Lower leg skin (tissue), 4 donors: Measurements from ENCODE around the gene TCEA2. TPM values are rescaled to one million over a fixed set of nuclear protein-coding genes. Genes with fewer than 3 reads are reported as not detected.

Experiments
- DNase-seq, 2 donors: peaks; one replicate each; pipeline ENCODE4 v3.0.0-alpha.2; 2019; ENCODE audit warnings: low spot score in 2 of 2
- H3K4me3 ChIP-seq: fragments of 200-600 bp; sonication (generic); 2 replicates; pipeline ENCODE4 v1.5.1; 2017; ENCODE audit warnings: mild to moderate bottlenecking, low read depth; ENCODE audit not compliant: poor library complexity, severe bottlenecking
- CTCF ChIP-seq, 3 donors: fragments of 450-650 bp; IDR thresholded peaks; one replicate each; pipeline ENCODE4 v1.5.1; 2016; ENCODE audit warnings: antibody characterized with exemption in 3 of 3, mild to moderate bottlenecking in 3 of 3, moderate library complexity in 2 of 3
- POLR2A ChIP-seq, 2 donors: fragments of 450-650 bp; IDR thresholded peaks; one replicate each; pipeline ENCODE4 v1.6.1; 2016 to 2017; ENCODE audit warnings: antibody characterized with exemption in 2 of 2, mild to moderate bottlenecking in 1 of 2, moderate library complexity in 1 of 2
- WGBS, 2 donors: methylation state at CpG; one replicate each; pipeline ENCODE4 v1.1.5; 2018; 5-methylcytosine and 5-hydroxymethylcytosine counted together
- intact Hi-C: fragments of 100-400 bp; cut with DNase I; formaldehyde crosslinking; loops from one replicate; pipeline ENCODE4 v1.15.0; 2023; ENCODE audit warnings: low total_unique reads
- total RNA-seq, 4 donors: library from RNA; depleted of rRNA; stranded (reverse); fragments of >200 nt; gene quantifications; one replicate each; pipeline ENCODE4 v1.1.0, GENCODE V29; 2016

TCEA2 gene
- total RNA-seq, 4 donors from 2014 or later: 16.5 to 52.3 (median 22.8) TPM

GRCh38 chr20:64091770-64092169 is 28.8 kb downstream of the TCEA2 start:
- WGBS, 2 donors: 25 to 30% methylated on average over 10 to 16 of the region's 16 CpGs
- intact Hi-C loops: no loop called here
- DNase-seq: no peak
- H3K4me3 ChIP-seq: no peak overlapping the region
- no peak for TF ChIP-seq POLR2A (IDR thresholded peaks at IDR 0.05)
- TF ChIP-seq CTCF (IDR thresholded peaks at IDR 0.05): no peak

- TF ChIP-seq CTCF (IDR thresholded peaks at IDR 0.05) (no peak), POLR2A (IDR thresholded peaks at IDR 0.05) (no peak)
- 33 to 39% methylated on average over 21 to 26 of the region's 27 CpGs for WGBS, 2 donors
- no peak for DNase-seq
- intact Hi-C loops: no loop called here
- H3K4me3 ChIP-seq: no peak overlapping the region
Observed at GRCh38 chr20:64092258-64093012, 29.4 kb downstream of the TCEA2 start.

GRCh38 chr20:64093013-64093503 is 30.1 kb downstream of the TCEA2 start:
- H3K4me3 ChIP-seq: no peak overlapping the region
- WGBS, 2 donors: 50% methylated on average over 4 to 9 of the region's 9 CpGs
- TF ChIP-seq POLR2A (IDR thresholded peaks at IDR 0.05) (no peak), CTCF (IDR thresholded peaks at IDR 0.05) (no peak)
- DNase-seq: no peak
- intact Hi-C loops: no loop called here

- TF ChIP-seq POLR2A (IDR thresholded peaks at IDR 0.05): no peak
- no peak for TF ChIP-seq CTCF (IDR thresholded peaks at IDR 0.05)
- WGBS, 2 donors: 64 to 80% methylated on average over 4 of the region's 4 CpGs
- intact Hi-C loops: no loop called here
Observed at GRCh38 chr20:64095455-64095854, 32.5 kb downstream of the TCEA2 start.

GRCh38 chr20:64095927-64096326 is 32.9 kb downstream of the TCEA2 start:
- intact Hi-C loops: no loop called here
- DNase-seq: no peak
- no peak for TF ChIP-seq CTCF (IDR thresholded peaks at IDR 0.05)
- no peak for TF ChIP-seq POLR2A (IDR thresholded peaks at IDR 0.05)
- 50 to 66% methylated on average over 11 of the region's 11 CpGs for WGBS, 2 donors
- no peak overlapping the region for H3K4me3 ChIP-seq

More at GRCh38 chr20:64095455-64095854, 32.5 kb downstream of the TCEA2 start:
- H3K4me3 ChIP-seq: no peak overlapping the region
- no peak for DNase-seq
